GM10266 (cell line): ENCODE data around the gene WNK1.
"Not testable (repeated sequence)": the region's sequence is repeated elsewhere in the genome, so short reads cannot be mapped to it uniquely, and the experiment has no call there.

Experiments
- DNase-seq: peaks from one replicate; pipeline ENCODE4 v3.0.0; 2012; ENCODE audit errors: extremely low spot score
- TF ChIP-seq, protein P1 (sequence below): IDR thresholded peaks from 2 replicates; pipeline ENCODE4 v1.5.1; 2012; ENCODE audit warnings: mild to moderate bottlenecking, low read depth; ENCODE audit not compliant: control insufficient read depth, insufficient read depth; ENCODE audit errors: missing control alignments

WNK1 gene

DNA sequence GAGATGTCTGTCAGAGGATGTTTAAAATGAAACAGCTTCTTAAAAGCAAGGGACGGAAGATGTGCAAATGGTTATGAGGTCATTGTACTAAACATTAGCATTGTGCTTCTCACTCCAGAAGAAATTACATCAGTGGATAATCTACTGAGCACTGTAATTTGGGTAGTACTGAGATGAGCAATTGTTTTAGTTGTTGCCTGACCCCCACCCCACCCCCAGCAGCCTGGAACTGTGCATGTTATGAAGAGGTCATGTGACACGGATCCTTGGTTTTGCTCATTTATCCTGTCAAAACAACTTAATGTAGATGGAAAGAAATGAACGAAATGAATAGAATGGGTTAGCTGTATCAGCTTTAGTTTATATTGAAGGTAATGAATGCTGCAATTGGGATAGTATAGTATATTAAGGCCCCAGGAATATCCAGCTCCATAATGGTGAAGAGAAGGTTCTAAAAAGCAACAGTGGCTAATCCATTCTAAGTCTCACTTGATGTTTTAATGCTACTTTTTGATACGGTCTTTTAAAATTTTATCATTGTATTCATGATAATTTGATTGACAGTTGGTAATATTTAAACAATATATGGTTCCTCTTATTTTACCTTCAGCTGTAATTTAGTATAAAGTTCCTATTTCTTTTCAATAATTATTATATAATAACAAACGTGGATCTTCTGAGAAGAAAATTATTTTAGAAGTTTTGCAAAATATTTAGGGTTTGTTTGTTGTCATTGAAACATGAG lies 58.5 kb downstream of the WNK1 start:
- TF ChIP-seq, protein P1, sequence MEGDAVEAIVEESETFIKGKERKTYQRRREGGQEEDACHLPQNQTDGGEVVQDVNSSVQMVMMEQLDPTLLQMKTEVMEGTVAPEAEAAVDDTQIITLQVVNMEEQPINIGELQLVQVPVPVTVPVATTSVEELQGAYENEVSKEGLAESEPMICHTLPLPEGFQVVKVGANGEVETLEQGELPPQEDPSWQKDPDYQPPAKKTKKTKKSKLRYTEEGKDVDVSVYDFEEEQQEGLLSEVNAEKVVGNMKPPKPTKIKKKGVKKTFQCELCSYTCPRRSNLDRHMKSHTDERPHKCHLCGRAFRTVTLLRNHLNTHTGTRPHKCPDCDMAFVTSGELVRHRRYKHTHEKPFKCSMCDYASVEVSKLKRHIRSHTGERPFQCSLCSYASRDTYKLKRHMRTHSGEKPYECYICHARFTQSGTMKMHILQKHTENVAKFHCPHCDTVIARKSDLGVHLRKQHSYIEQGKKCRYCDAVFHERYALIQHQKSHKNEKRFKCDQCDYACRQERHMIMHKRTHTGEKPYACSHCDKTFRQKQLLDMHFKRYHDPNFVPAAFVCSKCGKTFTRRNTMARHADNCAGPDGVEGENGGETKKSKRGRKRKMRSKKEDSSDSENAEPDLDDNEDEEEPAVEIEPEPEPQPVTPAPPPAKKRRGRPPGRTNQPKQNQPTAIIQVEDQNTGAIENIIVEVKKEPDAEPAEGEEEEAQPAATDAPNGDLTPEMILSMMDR, result no peak
- DNase-seq, result peak; percentile 53

DNA sequence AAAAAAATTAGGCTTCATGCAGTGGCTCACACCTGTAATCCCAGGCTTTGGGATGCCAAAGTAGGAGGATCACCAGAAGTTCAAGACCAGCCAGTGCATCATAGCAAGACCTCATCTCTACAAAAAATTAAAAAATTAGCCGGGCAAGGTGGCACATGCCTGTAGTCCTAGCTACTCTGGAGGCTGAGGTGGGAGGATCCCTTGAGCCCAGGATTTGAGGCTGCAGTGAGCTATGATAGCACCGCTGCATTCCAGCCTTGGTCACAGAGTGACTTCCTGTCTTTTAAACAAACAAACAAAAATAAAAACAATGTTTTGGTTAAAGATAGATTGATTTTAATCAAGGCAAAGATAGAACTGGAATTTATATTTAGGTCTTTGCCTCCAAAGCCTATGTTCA lies 60.6 kb downstream of the WNK1 start:
- TF ChIP-seq, protein P1, result no peak
- no peak for DNase-seq

DNA sequence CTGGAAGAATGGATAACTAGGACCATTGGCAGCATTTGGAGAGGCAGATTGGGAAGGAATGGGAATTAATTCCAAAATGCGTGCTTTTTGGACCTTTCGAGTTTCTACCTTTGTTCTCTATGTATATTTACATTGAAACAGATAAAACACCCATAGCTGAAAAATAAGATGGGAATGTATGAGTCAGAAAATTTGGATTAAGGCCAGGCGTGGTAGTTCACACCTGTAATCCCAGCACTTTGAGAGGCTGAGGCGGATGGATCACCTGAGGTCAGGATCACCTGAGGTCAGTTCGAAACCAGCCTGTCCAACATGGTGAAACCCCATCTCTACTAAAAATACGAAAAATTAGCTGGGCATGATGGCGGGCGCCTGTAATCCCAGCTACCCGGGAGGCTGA lies 65.1 kb downstream of the WNK1 start:
- not testable (repeated sequence) for DNase-seq

DNA sequence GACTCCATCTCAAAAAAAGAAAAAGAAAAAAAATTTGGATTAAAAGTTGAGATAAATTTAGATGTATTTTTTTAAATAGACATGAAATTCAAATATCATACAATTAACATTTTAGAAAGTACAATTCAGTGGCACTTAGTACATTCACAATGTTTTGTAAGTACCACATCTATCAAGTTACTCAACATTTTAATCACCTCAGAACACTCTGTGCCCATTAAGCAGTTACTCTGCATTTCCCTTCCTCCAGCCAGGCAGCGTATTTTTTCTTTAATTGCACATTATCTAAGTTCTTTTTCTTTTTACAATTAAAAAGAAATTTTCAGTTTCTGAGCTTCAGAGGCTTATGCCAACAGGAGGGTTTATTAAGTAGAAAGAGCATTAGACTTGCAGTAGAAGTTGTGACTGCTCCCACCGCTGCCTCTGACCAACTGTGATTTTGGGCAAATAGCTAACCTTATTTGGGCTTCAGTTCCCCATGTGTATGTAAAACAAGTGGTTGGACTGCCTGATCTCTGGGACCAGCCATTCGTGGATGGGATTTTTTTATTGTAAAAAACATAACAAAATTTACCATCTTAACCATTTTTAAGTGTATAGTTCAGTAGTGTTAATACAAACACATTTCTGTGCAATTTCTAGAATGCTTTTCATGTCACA lies 65.7 kb downstream of the WNK1 start:
- TF ChIP-seq, protein P1, result no peak
- DNase-seq, result no peak

DNA sequence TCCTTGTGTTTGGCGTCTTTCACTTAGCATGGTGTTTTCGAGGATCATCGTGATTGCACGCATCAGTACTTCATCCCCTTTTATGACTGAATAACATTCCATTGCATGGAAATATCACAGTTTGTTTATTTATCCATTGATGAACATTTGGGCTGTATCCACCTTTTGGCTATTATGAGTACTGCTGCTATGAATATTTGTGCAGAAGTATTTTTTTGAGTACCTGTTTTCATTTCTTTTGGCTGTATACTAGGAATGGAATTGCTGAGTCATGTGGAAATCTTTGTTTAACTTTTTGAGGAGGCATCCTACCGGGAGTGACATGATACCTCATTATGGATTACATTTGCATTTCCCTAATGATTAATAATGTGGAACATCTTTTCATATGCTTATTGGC lies 66.4 kb downstream of the WNK1 start:
- TF ChIP-seq, protein P1, result no peak
- no peak for DNase-seq

DNA sequence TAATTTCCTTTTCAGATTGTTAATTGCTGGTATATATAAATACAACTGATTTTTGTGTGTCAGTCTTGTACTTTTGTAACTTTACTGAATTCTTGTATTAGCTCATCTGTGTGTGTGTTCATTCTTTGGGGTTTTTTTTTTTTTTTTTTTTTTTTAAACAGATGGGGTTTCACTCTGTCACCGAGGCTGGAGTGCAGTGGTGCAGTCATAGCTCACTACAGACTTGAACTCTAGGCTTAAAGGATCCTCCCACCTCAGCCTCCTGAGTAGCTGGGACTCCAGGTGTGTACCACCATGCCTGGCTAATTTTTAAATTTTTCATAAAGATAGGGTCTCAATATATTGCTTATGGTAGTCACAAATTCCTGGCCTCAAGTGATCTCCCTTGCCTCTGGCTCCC lies 68.0 kb downstream of the WNK1 start:
- TF ChIP-seq, protein P1, result no peak
- DNase-seq, result no peak

DNA sequence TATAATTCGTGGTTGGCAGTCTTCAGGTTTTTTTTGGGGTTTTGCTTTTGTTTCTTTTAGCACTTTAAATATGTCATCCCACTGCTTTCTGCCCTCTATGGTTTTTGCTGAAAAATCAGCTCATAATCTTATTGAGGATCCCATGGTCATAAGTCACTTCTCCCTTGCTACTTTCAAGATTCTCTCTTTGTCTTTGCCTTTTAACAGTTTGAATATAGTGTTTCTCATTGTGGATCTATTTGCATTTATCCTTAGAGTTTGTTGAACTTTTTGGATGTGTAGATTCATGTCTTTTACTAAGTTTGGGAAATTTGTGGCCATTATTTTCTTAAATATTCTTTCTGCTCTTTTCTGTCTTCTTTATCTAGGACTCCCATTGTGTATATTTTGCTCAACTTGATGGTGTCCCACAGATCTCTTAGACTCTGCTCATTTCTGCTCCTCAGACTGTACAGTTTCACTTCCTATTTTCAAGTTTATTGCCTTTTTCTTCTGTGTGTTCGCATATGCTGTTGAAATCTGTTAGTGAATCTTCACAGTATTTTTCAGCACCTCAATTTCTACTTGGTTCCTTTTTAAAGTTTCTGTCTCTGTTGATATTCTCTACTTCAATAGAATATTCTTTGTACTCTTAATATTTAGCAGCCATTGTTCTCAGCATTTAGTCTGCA lies 70.8 kb downstream of the WNK1 start:
- peak; percentile 54 for DNase-seq
- TF ChIP-seq, protein P1, result no peak
